Measurements from ENCODE around the gene PIGL.

- TF ChIP-seq TAF1 (IDR thresholded peaks at IDR 0.05; ENCODE audit: borderline replicate concordance, low read depth, low read length): no peak
- no peak for TF ChIP-seq POLR2AphosphoS5 (IDR thresholded peaks at IDR 0.05; ENCODE audit: low read depth, low read length)
- no peak for TF ChIP-seq POLR2A (IDR thresholded peaks at IDR 0.05; ENCODE audit: low read depth, low read length)
Observed at GRCh38 chr17:16298140-16298662, 81.2 kb downstream of the PIGL start.
